ENCODE measurements around the gene RGS14.

RGS14 gene

DNA sequence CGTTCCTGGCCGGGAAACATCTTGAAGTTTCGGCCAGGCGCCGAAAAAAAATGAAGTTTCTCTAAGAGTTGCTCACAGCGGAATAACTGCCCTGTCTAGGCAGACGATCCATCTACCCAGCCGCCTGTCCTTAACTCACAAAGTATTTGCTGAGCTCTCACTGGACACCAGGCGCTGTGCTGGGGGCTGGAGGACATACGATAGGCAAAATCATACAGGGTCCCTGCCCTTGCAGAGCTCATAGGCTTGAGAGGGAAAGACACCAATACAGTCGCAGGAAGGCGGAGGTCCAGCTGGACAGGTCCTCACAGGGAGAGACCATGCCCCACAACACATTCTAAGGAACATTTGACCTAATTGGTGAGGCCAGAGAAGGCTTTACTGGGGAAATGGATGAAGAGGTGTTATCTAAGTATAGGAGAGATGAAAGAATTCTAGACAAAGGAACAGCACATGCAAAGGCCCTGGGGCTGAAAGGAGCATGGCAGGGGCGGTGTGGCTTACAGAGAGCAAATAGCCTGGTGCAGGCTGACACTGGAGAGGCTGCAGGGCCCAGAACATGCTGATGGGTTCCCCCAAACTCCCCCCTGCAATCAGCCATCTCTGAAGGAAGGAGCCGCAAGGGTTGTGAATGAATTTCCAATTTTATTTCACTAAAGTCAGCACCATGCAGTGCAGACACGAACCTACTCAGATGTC lies 44.0 kb upstream of the RGS14 start:
- Histone ChIP-seq H3K4me3 (ENCODE audit: insufficient read depth, low read depth, low read length) (no peak overlapping the region), H3K27ac (ENCODE audit: insufficient read depth, low read depth, low read length, poor library complexity, severe bottlenecking) (no peak overlapping the region), H3K9me3 (ENCODE audit: control insufficient read depth, low read length) (no peaks in the 10 kb centered on the region), H3K4me1 (ENCODE audit: control insufficient read depth, insufficient read depth, low read length) (peaks cover 15% of the 10 kb centered on the region), H3K27me3 (ENCODE audit: control insufficient read depth, insufficient read depth, low read length, poor library complexity, severe bottlenecking) (no peaks in the 10 kb centered on the region), H3K36me3 (ENCODE audit: control insufficient read depth, insufficient read depth, low read length) (no peaks in the 10 kb centered on the region)
- WGBS, 2 experiments, result 95 to 96% methylated on average over 15 of the region's 15 CpGs

DNA sequence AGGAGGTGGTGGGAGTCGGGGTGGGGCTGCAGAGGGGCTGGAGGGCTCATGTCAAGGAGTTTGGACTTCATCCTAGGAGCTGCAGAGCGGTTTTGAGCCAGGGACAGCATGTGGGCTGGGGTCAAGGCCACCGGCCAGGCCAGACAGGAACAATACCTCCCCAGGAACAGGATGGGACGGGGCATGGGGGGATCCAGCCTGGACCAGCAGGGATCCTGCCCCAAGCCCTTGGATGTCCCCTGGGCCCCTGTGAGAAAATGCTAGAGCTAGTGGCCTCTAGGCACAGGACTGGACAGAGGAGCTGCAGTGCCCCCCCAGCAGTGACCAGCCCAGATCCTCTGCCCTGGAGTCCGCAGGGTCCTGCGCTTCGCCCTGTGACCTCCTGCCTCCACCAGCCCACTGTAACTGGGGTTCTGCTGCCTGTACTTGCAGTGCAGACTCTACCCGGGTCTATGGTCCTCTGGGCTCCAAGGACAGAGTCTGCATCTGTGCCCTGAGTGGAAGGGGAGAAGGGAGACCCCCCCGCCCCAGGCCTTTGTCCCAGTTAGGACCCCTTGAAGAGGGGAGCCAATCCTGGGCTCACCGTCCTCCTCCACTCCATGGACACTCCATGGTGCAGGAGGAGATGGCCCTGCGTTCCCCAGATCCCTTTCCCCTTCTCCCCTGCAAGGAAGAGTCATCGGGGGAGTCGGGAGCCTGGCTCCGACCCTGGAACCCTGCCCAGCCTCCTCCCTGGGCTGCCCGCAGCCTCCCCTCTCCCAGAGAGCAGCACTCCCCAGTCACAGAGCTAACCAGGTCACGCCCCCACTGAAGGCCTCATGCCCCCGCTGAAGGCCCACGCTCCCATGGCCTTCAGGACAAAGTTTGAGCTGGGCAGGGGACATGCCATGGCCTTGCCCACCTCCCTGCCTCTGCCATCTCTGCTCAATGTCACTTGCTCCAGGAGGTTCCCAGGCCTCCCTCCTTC lies 43.1 kb upstream of the RGS14 start:
- H3K4me3 ChIP-seq (ENCODE audit: insufficient read depth, low read depth, low read length), result no peak overlapping the region

DNA sequence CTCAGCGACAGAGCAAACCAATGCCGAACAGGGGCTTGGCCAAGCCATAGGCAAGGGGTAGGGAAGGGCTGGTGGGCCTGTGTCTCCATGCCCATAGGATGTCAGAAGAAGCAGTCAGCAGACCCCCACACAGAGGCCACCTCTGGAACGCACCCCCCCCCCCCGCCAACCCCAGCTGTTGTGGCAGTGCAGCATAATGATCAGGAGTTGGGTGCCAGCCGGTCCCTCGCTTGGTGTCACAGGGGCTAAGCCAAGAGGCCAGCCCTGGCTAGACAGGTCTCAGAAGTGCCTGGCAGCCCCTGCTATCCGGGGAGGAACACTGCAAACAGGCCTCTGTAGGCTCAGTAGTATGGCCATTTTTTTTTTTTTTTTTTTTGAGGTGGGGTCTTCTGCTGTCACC lies 42.3 kb upstream of the RGS14 start:
- WGBS, 2 experiments, result 87 to 93% methylated on average over 7 of the region's 7 CpGs
- H3K9me3 ChIP-seq (ENCODE audit: control insufficient read depth, low read length), result no peaks in the 10 kb centered on the region
- no peaks in the 10 kb centered on the region for H3K36me3 ChIP-seq (ENCODE audit: control insufficient read depth, insufficient read depth, low read length)
- no peak overlapping the region for H3K4me3 ChIP-seq (ENCODE audit: insufficient read depth, low read depth, low read length)
- H3K27ac ChIP-seq (ENCODE audit: insufficient read depth, low read depth, low read length, poor library complexity, severe bottlenecking), result no peak overlapping the region
- peaks cover 8% of the 10 kb centered on the region for H3K4me1 ChIP-seq (ENCODE audit: control insufficient read depth, insufficient read depth, low read length)
- no peaks in the 10 kb centered on the region for H3K27me3 ChIP-seq (ENCODE audit: control insufficient read depth, insufficient read depth, low read length, poor library complexity, severe bottlenecking)

More for the DNA sequence above, 43.1 kb upstream of the RGS14 start:
- H3K27me3 ChIP-seq (ENCODE audit: control insufficient read depth, insufficient read depth, low read length, poor library complexity, severe bottlenecking), result no peaks in the 10 kb centered on the region
- H3K36me3 ChIP-seq (ENCODE audit: control insufficient read depth, insufficient read depth, low read length), result no peaks in the 10 kb centered on the region
- WGBS, 2 experiments, result 89 to 90% methylated on average over 18 of the region's 18 CpGs
- no peaks in the 10 kb centered on the region for H3K9me3 ChIP-seq (ENCODE audit: control insufficient read depth, low read length)
- peaks cover 15% of the 10 kb centered on the region for H3K4me1 ChIP-seq (ENCODE audit: control insufficient read depth, insufficient read depth, low read length)
- H3K27ac ChIP-seq (ENCODE audit: insufficient read depth, low read depth, low read length, poor library complexity, severe bottlenecking), result no peak overlapping the region

DNA sequence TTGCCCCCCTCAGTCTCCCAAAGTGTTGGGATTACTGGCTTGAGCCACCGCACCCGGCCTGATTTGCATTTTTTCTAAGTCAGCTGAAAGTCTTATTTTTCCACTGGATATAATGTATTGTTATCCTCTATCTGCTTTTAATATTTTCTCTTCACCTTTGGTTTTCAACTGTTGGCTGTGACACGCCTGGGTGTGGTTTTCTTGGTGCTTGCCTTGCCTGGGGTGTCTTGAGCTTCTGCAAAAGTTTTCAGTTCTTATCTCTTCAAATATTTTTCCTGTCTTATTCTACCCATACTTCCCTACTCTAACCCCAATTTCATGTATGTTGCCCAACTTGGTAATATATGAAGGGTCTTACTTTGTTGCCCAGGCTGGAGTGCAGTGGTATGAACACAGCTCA lies 41.7 kb upstream of the RGS14 start:
- Histone ChIP-seq H3K4me3 (ENCODE audit: insufficient read depth, low read depth, low read length) (no peak overlapping the region), H3K9me3 (ENCODE audit: control insufficient read depth, low read length) (no peaks in the 10 kb centered on the region), H3K27ac (ENCODE audit: insufficient read depth, low read depth, low read length, poor library complexity, severe bottlenecking) (no peak overlapping the region), H3K27me3 (ENCODE audit: control insufficient read depth, insufficient read depth, low read length, poor library complexity, severe bottlenecking) (no peaks in the 10 kb centered on the region), H3K36me3 (ENCODE audit: control insufficient read depth, insufficient read depth, low read length) (no peaks in the 10 kb centered on the region), H3K4me1 (ENCODE audit: control insufficient read depth, insufficient read depth, low read length) (peaks cover 3% of the 10 kb centered on the region)
- WGBS, 2 experiments, result 92 to 96% methylated on average over 3 of the region's 3 CpGs

DNA sequence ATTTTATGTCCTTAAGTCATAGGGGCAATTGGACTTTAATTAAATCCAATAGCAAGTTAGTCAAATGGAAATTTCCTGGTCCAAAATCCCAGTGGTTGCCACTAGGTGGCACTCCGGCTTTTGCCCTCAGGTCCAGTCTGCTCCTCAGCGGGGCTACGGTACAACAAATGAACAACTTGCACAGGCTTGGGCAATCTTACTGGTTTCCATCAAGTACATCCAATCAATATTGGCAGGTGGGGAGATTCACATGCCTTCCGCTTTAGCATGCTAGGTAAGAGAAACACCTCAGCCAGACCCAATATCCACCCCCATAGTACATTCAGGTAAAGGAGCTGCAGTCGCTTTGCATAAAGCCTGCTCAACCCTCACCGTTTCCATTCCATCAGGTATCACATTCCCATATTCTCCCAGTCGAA lies 39.8 kb upstream of the RGS14 start:
- Histone ChIP-seq H3K4me1 (ENCODE audit: control insufficient read depth, insufficient read depth, low read length) (peaks cover 1% of the 10 kb centered on the region), H3K27ac (ENCODE audit: insufficient read depth, low read depth, low read length, poor library complexity, severe bottlenecking) (no peak overlapping the region), H3K36me3 (ENCODE audit: control insufficient read depth, insufficient read depth, low read length) (no peaks in the 10 kb centered on the region), H3K27me3 (ENCODE audit: control insufficient read depth, insufficient read depth, low read length, poor library complexity, severe bottlenecking) (no peaks in the 10 kb centered on the region), H3K9me3 (ENCODE audit: control insufficient read depth, low read length) (no peaks in the 10 kb centered on the region), H3K4me3 (ENCODE audit: insufficient read depth, low read depth, low read length) (no peak overlapping the region)
- 32 to 36% methylated on average over 7 of the region's 7 CpGs for WGBS, 2 experiments

DNA sequence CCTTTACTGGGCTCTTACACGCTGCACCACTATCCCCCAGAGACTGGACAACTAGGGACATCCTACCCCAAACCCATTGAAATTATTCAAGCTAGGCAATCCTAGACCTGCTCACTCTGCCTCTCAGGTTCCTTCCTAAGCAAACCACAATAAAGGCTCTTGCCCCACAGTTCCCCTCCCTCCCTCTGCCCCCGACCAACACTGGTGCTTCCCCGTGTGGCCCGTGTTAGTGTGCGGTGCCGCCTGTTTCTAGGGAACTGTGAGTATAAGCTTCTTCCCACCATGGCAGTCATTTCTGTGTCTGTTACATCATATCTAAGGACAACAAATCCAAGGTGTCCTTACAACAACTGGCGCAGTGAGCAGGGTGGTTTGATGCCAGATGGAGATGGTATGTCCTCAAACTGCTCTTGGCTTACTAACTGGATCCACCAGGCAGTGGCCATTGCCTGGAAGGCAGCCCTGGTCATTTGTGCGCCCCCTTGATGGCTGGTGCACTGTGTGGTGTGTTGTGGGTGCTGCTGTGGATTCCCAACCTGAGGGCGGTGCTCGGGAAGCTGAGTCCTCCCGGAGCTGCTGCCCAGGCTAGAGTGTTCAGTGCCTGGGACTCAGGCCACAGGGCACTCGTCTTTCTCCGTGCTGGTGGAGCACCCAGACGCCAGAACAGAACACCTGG lies 37.7 kb upstream of the RGS14 start:
- Histone ChIP-seq H3K4me3 (ENCODE audit: insufficient read depth, low read depth, low read length) (no peak overlapping the region), H3K27me3 (ENCODE audit: control insufficient read depth, insufficient read depth, low read length, poor library complexity, severe bottlenecking) (no peaks in the 10 kb centered on the region), H3K4me1 (ENCODE audit: control insufficient read depth, insufficient read depth, low read length) (no peaks in the 10 kb centered on the region), H3K9me3 (ENCODE audit: control insufficient read depth, low read length) (no peaks in the 10 kb centered on the region), H3K36me3 (ENCODE audit: control insufficient read depth, insufficient read depth, low read length) (no peaks in the 10 kb centered on the region), H3K27ac (ENCODE audit: insufficient read depth, low read depth, low read length, poor library complexity, severe bottlenecking) (no peak overlapping the region)
- 94 to 95% methylated on average over 14 of the region's 14 CpGs for WGBS, 2 experiments

DNA sequence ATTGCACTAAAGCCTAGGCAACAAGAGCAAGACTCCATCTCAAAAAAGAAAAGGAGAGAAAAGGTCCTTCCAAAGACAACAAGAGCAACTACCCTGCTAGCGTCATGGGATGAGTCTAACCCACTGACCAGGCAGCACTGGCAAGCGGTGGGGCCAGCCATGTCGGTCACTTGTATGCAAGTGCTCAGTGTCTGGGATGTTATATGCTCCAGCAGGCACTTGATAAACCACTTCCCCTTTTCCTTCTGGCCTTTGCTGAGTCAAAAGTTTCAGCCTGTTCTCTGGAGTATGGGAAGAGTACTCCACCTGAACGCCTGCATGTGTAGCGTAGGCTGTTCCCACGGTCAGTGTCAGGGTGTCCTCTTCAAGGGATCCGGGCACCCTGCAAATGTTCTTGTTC lies 36.8 kb upstream of the RGS14 start:
- H3K27me3 ChIP-seq (ENCODE audit: control insufficient read depth, insufficient read depth, low read length, poor library complexity, severe bottlenecking), result no peaks in the 10 kb centered on the region
- H3K4me3 ChIP-seq (ENCODE audit: insufficient read depth, low read depth, low read length), result no peak overlapping the region
- 93 to 95% methylated on average over 7 of the region's 7 CpGs for WGBS, 2 experiments
- no peaks in the 10 kb centered on the region for H3K9me3 ChIP-seq (ENCODE audit: control insufficient read depth, low read length)
- no peaks in the 10 kb centered on the region for H3K4me1 ChIP-seq (ENCODE audit: control insufficient read depth, insufficient read depth, low read length)
- H3K27ac ChIP-seq (ENCODE audit: insufficient read depth, low read depth, low read length, poor library complexity, severe bottlenecking), result no peak overlapping the region
- no peaks in the 10 kb centered on the region for H3K36me3 ChIP-seq (ENCODE audit: control insufficient read depth, insufficient read depth, low read length)

DNA sequence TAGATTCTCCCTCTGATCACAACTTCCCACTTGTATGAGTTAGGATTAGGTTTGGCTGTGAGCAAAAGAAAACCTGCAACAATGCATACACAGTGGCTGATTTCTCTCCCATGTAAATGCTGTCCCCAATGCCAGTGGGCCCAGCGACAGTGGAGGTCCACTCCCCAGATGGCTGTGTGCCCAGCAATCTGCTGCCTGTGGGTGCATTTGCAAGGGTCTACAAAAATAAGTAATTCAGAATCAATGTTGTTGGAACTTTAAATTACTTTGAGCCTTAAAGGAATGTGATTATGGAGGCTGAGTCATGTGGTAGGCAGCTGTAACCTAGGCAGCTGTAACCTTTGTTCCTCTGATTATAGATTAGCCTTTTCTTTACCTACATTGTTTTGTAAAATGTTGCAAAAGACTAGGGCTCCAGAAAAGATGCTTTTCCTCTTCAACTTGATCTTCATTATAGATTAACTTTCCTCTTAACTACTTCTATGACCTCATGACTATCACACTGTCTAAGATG lies 31.8 kb upstream of the RGS14 start:
- no peak overlapping the region for H3K27ac ChIP-seq (ENCODE audit: insufficient read depth, low read depth, low read length, poor library complexity, severe bottlenecking)
- H3K4me1 ChIP-seq (ENCODE audit: control insufficient read depth, insufficient read depth, low read length), result no peaks in the 10 kb centered on the region
- no peak overlapping the region for H3K4me3 ChIP-seq (ENCODE audit: insufficient read depth, low read depth, low read length)
- H3K9me3 ChIP-seq (ENCODE audit: control insufficient read depth, low read length), result no peaks in the 10 kb centered on the region
- H3K27me3 ChIP-seq (ENCODE audit: control insufficient read depth, insufficient read depth, low read length, poor library complexity, severe bottlenecking), result no peaks in the 10 kb centered on the region
- 36 to 68% methylated on average over 1 of the region's 1 CpG for WGBS, 2 experiments
- no peaks in the 10 kb centered on the region for H3K36me3 ChIP-seq (ENCODE audit: control insufficient read depth, insufficient read depth, low read length)

DNA sequence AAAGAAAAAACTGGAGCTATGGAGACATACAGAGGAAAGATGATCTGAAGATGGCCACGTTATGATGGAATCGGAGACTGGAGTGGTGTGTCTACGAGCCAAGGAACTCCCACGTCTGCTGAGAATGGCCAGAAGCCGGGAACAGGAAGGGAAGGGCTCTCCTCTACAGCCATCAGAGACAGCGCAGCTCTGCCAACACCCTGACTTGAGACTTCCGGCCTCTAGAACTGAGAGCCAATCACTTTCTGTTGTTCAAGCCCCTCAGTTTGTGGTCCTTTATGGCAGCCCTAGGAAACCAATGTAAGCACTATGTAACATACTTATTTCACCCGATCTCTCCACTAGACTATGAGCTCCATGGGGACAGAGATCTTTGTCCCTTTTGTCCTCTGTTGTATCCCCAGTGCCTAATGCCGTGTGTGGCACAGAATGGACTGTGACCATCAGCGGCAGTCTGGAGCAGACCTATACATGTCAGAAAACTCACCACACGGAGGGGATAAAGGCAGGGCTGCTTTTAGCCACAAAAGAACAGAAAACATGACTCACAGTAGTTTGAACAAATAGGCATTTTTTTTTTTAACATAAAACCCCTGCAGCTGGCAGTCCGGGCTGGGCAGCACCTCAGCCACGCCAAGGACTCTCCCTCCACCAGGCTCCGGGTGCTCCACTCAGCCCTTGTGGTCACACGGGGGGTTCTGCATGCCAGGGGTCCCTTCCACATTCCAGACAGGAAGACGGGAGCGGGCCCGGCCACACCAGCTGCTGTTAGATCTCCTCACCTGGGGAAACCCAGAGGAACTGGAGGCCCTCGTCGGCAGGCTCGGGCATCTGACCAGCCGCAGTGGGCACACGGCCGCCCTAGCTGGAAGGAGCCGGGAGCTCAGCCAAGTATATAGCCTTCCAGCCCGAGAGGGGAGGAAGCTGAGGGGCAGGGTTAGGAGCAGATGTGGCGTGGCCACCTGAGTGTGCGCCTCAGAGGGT lies 29.9 kb upstream of the RGS14 start:
- Histone ChIP-seq H3K36me3 (ENCODE audit: control insufficient read depth, insufficient read depth, low read length) (no peaks in the 10 kb centered on the region), H3K4me3 (ENCODE audit: insufficient read depth, low read depth, low read length) (no peak overlapping the region), H3K27me3 (ENCODE audit: control insufficient read depth, insufficient read depth, low read length, poor library complexity, severe bottlenecking) (no peaks in the 10 kb centered on the region), H3K4me1 (ENCODE audit: control insufficient read depth, insufficient read depth, low read length) (no peaks in the 10 kb centered on the region), H3K9me3 (ENCODE audit: control insufficient read depth, low read length) (no peaks in the 10 kb centered on the region), H3K27ac (ENCODE audit: insufficient read depth, low read depth, low read length, poor library complexity, severe bottlenecking) (no peak overlapping the region)
- 93% methylated on average over 28 of the region's 28 CpGs for WGBS, 2 experiments
